Ovary (tissue), 9 donors: ENCODE data around the gene GADD45GIP1. TPM values are rescaled to one million over a fixed set of nuclear protein-coding genes. Genes with fewer than 3 reads are reported as not detected.
"Not testable (repeated sequence)": the region's sequence is repeated elsewhere in the genome, so short reads cannot be mapped to it uniquely, and the experiment has no call there.

Source experiments
- DNase-seq, 5 donors: peaks; one replicate each; pipeline ENCODE4 v3.0.0-alpha.2; 2019 to 2020
- H3K27ac ChIP-seq, 2 donors: fragments of 200-600 bp; one replicate each; pipeline versions ENCODE4 v1.5.1 to v1.8.0; 2019 to 2022
- H3K27me3 ChIP-seq: fragments of 200-600 bp; one replicate; pipeline ENCODE4 v1.8.0; 2022
- H3K36me3 ChIP-seq: fragments of 200-600 bp; sonication (generic); one replicate; pipeline ENCODE4 v1.5.1; 2019
- H3K4me1 ChIP-seq: one replicate; pipeline ENCODE4 v1.8.1; 2013; ENCODE audit warnings: mild to moderate bottlenecking, moderate library complexity; ENCODE audit not compliant: insufficient read depth
- H3K4me3 ChIP-seq: fragments of 200-600 bp; sonication (generic); one replicate; pipeline ENCODE4 v1.5.1; 2017
- H3K9me3 ChIP-seq, 2 donors: fragments of 200-600 bp in 1 of 2; sonication (generic) in 1 of 2; one replicate each; pipeline versions ENCODE4 v1.5.1 to v1.8.1; 2013 to 2019; ENCODE audit warnings: mild to moderate bottlenecking in 1 of 2, moderate library complexity in 1 of 2
- EP300 ChIP-seq: sonication (generic); formaldehyde crosslinking; IDR thresholded peaks from one replicate; pipeline ENCODE4 v1.6.1; 2017; ENCODE audit warnings: antibody characterized with exemption
- POLR2A ChIP-seq: fragments of 450-650 bp; IDR thresholded peaks from one replicate; pipeline ENCODE4 v1.6.1; 2017; ENCODE audit warnings: antibody characterized with exemption, mild to moderate bottlenecking, moderate library complexity
- WGBS, 3 donors: extraction: QIAGEN DNeasy Blood & Tissue Kit in 1 of 3; methylation state at CpG; one replicate each; pipeline versions ENCODE4 v1.1.5 to v1.1.7; 2013 to 2017; 5-methylcytosine and 5-hydroxymethylcytosine counted together
- intact Hi-C, 4 donors: fragments of 100-400 bp; cut with DNase I; formaldehyde crosslinking; loops; one replicate each; pipeline versions ENCODE4 v1.11.0 to v1.15.1; 2022 to 2023
- polyA plus RNA-seq, 2 donors: library from polyadenylated mRNA; stranded (reverse); fragments of 200-250 nt in 1 of 2; fragments of 350-450 nt in 1 of 2; fragmentation: Illumina TruSeq in 1 of 2; extraction: RNeasy Lipid Tissue Mini Kit (QIAGEN cat#74804) in 1 of 2; gene quantifications; one replicate each; pipeline ENCODE4 v1.2.3, GENCODE V29; 2013 to 2014
- total RNA-seq, 7 donors: library from RNA; depleted of rRNA in 2 of 7; stranded (reverse); fragments of >200 nt in 2 of 7; fragmentation: NEBNext Ultra II Directional in 3 of 7; extraction: Animal tissue kit (Norgen Biotek cat#: 25700) in 3 of 7; gene quantifications; one replicate each; pipeline versions ENCODE4 v1.1.0 to v1.2.4, GENCODE V29; 2016 to 2023
- TF ChIP-seq, protein P1 (sequence below), 3 donors: fragments of 450-650 bp in 2 of 3; fragments of 200-600 bp in 1 of 3; IDR thresholded peaks; one replicate each; pipeline versions ENCODE4 v1.5.1 to v1.8.0; 2016 to 2022; ENCODE audit warnings: antibody characterized with exemption in 3 of 3, mild to moderate bottlenecking in 1 of 3
- donor health status: DM: no; HTN: no; CAD: no; lungs with moderate emphysema.
- donor health status: DM: no; HTN: no; CAD: no.
- donor health status: Bipolar disorder and iron deficiency.
- donor health status: DM: yes; HTN: yes; CAD: no.
- donor health status: DM: no; HTN: no; CAD: no.
- donor health status: DM: yes; HTN: yes; CAD: no.

GADD45GIP1 gene
- total and polyA plus RNA-seq, 9 donors: 1.8 to 57.7 (median 19.1) TPM

DNA sequence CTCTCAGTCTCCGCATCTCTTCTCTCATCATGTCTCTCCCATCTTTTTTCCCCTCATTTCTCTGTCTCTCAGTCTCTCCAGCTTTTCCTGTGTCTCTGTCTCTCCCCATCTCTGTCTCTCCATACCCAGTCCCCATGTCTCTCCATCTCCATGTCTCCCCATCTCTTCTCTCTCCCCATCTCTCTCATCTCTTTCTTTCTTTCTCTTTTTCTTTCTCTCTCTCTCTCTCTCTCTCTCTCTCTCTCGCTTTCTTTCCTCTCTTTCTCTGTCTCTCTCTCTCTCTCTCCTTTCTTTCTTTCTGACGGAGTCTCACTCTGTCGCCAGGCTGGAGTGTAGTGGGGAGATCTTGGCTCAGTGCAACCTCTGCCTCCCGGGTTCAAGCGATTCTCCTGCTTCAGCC, 25.6 kb upstream of the GADD45GIP1 start:
- no peak for DNase-seq
- peaks cover 3% of the 10 kb centered on the region for H3K4me1 ChIP-seq
- no peaks in the 10 kb centered on the region for H3K9me3 ChIP-seq
- no peak overlapping the region for H3K4me3 ChIP-seq
- TF ChIP-seq, protein P1, sequence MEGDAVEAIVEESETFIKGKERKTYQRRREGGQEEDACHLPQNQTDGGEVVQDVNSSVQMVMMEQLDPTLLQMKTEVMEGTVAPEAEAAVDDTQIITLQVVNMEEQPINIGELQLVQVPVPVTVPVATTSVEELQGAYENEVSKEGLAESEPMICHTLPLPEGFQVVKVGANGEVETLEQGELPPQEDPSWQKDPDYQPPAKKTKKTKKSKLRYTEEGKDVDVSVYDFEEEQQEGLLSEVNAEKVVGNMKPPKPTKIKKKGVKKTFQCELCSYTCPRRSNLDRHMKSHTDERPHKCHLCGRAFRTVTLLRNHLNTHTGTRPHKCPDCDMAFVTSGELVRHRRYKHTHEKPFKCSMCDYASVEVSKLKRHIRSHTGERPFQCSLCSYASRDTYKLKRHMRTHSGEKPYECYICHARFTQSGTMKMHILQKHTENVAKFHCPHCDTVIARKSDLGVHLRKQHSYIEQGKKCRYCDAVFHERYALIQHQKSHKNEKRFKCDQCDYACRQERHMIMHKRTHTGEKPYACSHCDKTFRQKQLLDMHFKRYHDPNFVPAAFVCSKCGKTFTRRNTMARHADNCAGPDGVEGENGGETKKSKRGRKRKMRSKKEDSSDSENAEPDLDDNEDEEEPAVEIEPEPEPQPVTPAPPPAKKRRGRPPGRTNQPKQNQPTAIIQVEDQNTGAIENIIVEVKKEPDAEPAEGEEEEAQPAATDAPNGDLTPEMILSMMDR (IDR thresholded peaks at IDR 0.05): no peak
- no peak for TF ChIP-seq EP300
- TF ChIP-seq POLR2A: no peak
- WGBS, 3 donors: 86 to 91% (median 87%) methylated on average over 6 of the region's 6 CpGs
- H3K27me3 ChIP-seq: no peaks in the 10 kb centered on the region
- H3K36me3 ChIP-seq: no peaks in the 10 kb centered on the region
- intact Hi-C loops: loop anchor here in 1 of 4 donors (5.0 kb wide), 1 partner anchor 80 kb away; no protein-coding TSS in a partner anchor
- no peak overlapping the region for H3K27ac ChIP-seq

GRCh38 chr19:12979974-12980373, 23.0 kb upstream of the GADD45GIP1 start:
- H3K27ac ChIP-seq: no peak overlapping the region
- TF ChIP-seq EP300 (no peak), POLR2A (no peak)
- TF ChIP-seq, protein P1 (IDR thresholded peaks at IDR 0.05): no peak
- intact Hi-C loops: loop anchor here (2.0 to 10.0 kb wide), 5 partner anchors 82 to 615 kb away; no protein-coding TSS in a partner anchor
- H3K36me3 ChIP-seq: no peaks in the 10 kb centered on the region
- 90 to 93% (median 91%) methylated on average over 3 of the region's 3 CpGs for WGBS, 3 donors
- H3K27me3 ChIP-seq: no peaks in the 10 kb centered on the region
- DNase-seq: no peak
- no peaks in the 10 kb centered on the region for H3K9me3 ChIP-seq
- H3K4me1 ChIP-seq: peaks cover 3% of the 10 kb centered on the region
- no peak overlapping the region for H3K4me3 ChIP-seq

DNA sequence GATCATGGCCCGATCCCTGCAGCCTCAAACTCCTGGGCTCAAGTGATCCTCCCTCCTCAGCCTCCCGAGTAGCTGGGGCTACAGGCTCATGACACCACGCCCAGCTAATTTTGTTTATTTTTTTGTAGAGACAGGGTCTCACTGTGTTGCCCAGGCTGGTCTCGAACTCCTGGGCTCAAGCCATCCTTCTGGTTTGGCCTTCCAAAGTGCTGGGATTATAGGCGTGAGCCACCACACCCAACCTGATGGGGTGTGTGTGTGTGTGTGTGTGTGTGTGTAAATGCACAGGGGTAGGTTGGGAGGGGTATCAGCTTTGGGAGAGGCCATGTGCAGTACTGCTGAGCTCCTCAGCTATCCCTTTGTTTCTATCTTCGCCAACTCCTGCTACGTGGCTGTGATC, 19.1 kb upstream of the GADD45GIP1 start:
- H3K4me1 ChIP-seq, DNase-seq, H3K9me3 ChIP-seq, H3K4me3 ChIP-seq, H3K27ac ChIP-seq, H3K27me3 ChIP-seq, H3K36me3 ChIP-seq: not testable (repeated sequence)
- WGBS, 3 donors: 71 to 84% (median 81%) methylated on average over 7 of the region's 7 CpGs
- intact Hi-C loops: loop anchor here (2.0 to 10.0 kb wide), 4 partner anchors 119 to 619 kb away; no protein-coding TSS in a partner anchor

DNA sequence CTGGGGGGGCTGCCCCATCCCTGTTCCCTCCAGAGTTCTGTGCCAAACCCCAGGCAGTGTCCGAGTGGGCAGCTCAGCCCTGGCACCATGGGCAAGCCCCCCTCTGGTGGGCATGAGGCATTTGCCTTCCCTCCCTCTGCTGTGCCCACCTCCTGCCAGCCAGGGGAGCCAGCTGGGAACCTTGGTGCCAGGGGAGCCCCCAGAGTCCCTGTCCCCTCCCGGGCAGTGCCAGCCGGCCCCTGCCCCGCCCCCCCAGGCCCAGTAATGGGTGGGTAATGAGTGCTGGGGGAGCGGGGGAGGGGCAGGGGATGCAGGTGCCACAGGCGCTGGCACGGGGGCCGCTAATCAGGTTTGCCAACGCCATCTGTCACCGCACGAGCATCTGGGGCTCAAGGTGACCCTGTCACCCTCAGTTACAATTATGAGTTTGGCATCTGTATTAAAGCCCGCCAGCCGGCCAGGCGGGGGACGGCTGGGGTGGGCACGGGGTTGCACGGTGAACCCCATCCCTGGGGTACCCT, 18.3 kb upstream of the GADD45GIP1 start:
- H3K9me3 ChIP-seq: no peaks in the 10 kb centered on the region
- no peaks in the 10 kb centered on the region for H3K27me3 ChIP-seq
- WGBS, 3 donors: 55 to 73% (median 70%) methylated on average over 12 to 17 of the region's 17 CpGs
- H3K4me1 ChIP-seq: peaks cover 2% of the 10 kb centered on the region
- intact Hi-C loops: loop anchor here (5.0 to 10.0 kb wide), 3 partner anchors 287 to 620 kb away; no protein-coding TSS in a partner anchor
- H3K27ac ChIP-seq: no peak overlapping the region
- DNase-seq: no peak
- H3K4me3 ChIP-seq: no peak overlapping the region
- no peaks in the 10 kb centered on the region for H3K36me3 ChIP-seq
- TF ChIP-seq POLR2A (no peak), EP300 (no peak)
- TF ChIP-seq, protein P1 (IDR thresholded peaks at IDR 0.05): no peak
